Mononuclear cell (primary cell): Measurements from ENCODE around the gene C5. TPM values are rescaled to one million over a fixed set of nuclear protein-coding genes. Genes with fewer than 3 reads are reported as not detected.

Source experiments
- H3K27me3 ChIP-seq: 2 replicates; pipeline ENCODE4 v1.6.0; 2011; ENCODE audit warnings: low read length, control low read depth; ENCODE audit not compliant: insufficient read depth
- H3K4me1 ChIP-seq: 2 replicates; pipeline ENCODE4 v1.5.1; 2011; ENCODE audit warnings: mild to moderate bottlenecking, low read length, control low read depth; ENCODE audit not compliant: insufficient read depth
- H3K4me3 ChIP-seq: 2 replicates; pipeline ENCODE4 v1.5.1; 2011; ENCODE audit warnings: mild to moderate bottlenecking, low read length, moderate library complexity
- H3K9me3 ChIP-seq: 2 replicates; pipeline ENCODE4 v1.5.1; 2011; ENCODE audit warnings: low read depth, mild to moderate bottlenecking, control low read depth, low read length
- total RNA-seq: library from RNA; depleted of rRNA; stranded (reverse); fragments of >200 nt; gene quantifications from one replicate; pipeline ENCODE4 v1.2.3, GENCODE V29; 2012

C5 gene
- total RNA-seq, 1 donor, result 1.8 TPM

DNA sequence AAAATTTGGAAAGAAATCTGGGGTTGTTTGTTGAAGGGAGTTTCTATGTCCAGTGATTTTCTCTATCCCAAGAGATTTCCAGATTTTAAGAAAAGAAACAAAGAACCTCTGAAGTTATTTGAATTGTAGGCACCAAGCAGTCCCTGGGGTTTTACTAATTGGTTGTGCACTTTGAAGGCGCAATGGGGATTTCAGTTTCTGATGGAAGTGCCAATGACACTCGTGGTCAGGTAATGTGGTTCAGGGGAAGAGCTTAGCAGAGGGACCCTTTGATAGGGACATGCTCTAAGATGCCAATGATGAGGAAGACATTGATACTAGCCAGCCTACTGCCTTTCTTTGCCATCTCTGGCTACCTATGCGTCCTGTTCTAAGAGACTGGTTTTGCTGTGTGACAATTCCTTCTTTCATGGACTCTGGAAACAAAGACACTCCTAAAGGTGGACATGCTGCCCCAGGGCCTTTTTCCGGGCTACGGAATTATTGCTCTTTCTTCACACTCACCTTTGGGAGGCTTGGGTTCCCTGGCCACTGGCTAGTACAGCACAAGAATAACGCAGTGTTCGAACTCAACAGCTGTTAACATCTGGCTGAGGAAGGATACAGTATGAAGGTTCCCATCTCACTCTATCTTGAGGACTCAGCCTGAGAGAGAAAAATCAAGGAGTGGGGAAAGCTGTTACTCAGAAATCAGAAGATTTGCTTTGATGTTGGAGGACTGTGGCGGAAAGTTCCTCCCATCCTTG, 116.6 kb downstream of the C5 start:
- Histone ChIP-seq H3K27me3 (no peaks in the 10 kb centered on the region), H3K4me3 (no peak overlapping the region), H3K4me1 (peaks cover 82% of the 10 kb centered on the region), H3K9me3 (no peaks in the 10 kb centered on the region)

DNA sequence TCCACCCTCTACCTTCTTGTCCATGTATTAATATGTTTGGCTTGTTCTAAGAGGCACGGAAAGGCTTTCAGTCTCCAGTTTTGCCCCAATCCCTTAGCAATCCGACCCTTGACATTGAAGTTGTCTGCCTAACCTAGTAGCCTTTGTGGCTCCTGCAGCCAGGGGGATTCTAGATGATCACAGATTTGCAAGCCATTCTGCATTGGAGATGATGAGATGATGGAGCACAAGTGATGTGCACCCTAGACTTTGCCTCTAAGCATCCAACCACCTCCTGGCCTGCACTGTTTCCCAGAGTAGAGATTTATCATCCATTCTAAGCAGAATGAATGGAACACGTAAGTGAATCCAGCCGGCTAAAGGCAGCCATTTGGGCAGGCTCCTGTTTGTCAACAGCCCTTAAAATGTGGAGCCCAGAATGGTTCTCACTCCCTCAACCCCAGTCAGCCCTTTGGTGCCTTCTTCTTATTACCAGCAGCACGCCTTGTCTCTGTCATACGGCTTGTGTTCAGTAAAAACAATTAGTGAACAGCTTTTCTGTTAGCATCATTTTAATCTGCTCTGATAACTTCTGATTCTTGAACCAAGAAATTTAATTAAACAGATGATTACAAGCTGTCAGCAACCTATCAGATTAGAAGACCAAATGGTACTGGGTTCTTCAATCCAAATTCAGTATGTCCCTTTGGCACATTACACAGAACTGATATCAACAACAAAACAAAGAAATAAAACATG, 117.8 kb downstream of the C5 start:
- H3K9me3 ChIP-seq, result no peaks in the 10 kb centered on the region
- no peak overlapping the region for H3K4me3 ChIP-seq
- H3K4me1 ChIP-seq, result peaks cover 92% of the 10 kb centered on the region
- no peaks in the 10 kb centered on the region for H3K27me3 ChIP-seq

DNA sequence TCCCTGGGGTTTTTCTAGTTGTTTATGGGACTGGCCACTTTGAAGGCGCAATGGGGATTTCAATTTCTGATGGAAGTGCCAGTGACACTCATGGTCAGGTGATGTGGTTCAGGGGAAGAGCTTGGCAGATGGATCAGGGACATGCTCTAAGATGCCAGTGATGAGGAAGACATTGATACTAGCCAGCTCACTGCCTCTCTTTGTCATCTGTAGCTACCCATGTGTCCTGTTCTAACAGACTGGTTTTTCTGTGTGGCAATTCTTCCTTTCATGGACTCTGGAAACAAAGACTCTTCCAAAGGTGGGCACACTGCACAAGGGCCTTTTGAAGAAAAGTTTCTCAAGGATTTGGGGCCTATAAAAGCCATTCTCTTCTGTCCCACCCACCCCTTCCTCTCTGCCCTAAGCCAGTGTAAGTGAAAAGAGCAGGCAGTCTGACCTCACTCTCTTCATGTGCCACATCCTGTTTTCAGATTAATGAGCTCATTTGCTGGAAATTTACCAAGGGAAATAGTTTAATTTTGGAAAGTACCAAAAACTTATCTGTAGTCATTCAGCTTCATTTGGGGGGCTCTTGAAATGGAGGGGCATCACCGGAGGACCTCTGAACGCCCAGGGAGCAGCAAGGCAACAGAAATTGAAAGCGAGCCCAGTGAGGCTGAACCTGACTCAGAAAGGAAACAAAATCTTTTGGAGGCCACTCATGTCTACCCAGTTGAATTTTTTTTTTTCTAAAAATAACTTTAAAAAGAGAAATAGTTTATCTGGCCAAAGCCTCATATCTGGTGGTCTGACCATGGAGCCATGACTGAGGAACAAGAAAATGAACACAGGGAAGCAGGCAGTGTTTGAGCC, 118.6 kb downstream of the C5 start:
- no peak overlapping the region for H3K4me3 ChIP-seq
- no peaks in the 10 kb centered on the region for H3K9me3 ChIP-seq
- no peaks in the 10 kb centered on the region for H3K27me3 ChIP-seq
- H3K4me1 ChIP-seq, result peaks cover 92% of the 10 kb centered on the region

DNA sequence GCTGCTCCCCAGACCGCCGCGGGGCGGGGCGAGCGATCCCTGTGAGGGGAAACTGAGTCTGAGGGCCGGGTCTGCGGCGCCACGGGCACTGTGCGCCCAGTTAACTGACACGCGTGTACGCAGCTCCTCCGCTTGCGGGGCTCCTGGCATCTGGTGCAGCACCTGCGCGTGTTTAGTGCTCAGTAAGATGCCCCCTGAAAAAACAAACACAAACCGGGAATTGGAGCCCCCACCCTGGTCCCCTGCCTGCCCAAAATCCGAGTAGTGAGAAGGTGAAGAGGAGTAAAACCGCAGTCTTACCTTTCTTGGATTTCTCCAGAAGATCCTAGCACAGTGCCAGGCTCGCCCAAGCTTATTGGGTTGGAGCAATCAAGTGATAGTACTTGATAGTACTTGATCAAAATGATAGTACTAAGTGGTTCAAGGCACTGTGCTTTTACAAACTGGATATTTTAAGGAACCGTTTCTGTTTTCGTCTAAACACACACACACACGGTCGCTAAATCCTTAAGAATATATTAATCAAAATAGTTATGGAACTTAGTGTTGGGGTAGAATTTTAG, 120.8 kb downstream of the C5 start:
- H3K4me3 ChIP-seq, result peak overlapping the region; percentile 60

DNA sequence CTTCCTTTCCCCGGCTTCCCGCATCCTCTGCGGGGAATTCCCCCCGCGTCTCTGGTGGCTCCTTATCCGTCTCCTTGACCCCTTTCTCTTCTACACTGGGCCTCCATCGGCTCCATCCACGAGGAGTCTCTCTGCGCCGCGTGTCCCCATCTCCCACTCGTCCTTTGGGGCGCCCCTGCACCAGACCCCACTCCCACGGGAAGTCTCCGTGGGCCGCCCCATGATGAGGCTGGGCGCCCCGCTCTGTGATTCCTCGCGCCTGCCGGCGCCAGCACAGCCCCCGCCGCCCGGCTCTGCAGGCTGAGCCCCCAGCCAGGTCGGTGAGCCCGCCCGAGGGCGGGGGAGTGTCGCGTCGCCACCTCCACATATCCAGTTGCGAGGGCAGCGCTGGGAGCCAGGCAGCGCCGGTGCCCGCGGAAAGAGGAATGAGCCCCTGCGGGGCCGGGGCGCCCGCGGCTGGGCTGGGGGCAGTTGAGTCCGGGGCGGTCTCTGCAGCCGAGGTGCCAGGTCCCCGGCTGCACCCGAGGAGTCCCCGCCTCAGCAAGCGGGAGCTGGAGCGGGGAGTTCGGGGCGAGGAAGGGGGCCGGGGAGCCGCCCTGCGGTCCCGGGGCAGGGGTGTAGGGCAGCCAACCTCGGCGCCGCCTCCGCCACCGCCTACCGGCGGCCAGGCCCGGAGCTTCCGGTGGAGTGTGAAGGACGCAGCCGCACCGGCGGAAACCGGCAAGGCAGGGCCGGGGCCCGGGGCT, 121.4 kb downstream of the C5 start:
- Histone ChIP-seq H3K4me3 (peak overlapping the region; percentile 60), H3K9me3 (no peaks in the 10 kb centered on the region), H3K4me1 (peaks cover 87% of the 10 kb centered on the region), H3K27me3 (no peaks in the 10 kb centered on the region)

More for the DNA sequence above, 120.8 kb downstream of the C5 start:
- Histone ChIP-seq H3K4me1 (peaks cover 88% of the 10 kb centered on the region), H3K27me3 (no peaks in the 10 kb centered on the region), H3K9me3 (no peaks in the 10 kb centered on the region)

DNA sequence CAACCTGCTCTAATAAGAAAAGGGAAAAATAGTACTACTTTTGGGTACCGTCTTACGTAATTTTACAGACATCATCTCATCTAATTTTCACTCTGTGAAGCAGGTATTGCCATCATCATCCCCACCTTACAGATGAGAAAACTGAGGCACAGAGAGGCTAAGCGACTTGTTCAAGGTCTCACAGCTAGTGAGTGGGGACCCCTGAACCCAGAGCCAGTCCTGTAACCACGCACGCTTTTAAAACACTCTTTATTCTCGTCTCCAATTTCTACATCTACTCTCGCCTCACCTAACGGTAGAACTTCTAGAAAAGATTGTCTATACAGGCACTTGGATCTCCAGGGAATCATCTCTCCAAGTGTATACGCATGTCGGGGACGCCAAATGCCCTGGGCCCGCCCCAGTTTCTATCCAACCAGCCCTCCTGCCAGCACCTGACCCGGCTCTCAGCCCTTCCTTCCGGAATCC, 122.0 kb downstream of the C5 start:
- peaks cover 87% of the 10 kb centered on the region for H3K4me1 ChIP-seq
- no peaks in the 10 kb centered on the region for H3K27me3 ChIP-seq
- H3K4me3 ChIP-seq, result peak overlapping the region; percentile 60
- H3K9me3 ChIP-seq, result no peaks in the 10 kb centered on the region

DNA sequence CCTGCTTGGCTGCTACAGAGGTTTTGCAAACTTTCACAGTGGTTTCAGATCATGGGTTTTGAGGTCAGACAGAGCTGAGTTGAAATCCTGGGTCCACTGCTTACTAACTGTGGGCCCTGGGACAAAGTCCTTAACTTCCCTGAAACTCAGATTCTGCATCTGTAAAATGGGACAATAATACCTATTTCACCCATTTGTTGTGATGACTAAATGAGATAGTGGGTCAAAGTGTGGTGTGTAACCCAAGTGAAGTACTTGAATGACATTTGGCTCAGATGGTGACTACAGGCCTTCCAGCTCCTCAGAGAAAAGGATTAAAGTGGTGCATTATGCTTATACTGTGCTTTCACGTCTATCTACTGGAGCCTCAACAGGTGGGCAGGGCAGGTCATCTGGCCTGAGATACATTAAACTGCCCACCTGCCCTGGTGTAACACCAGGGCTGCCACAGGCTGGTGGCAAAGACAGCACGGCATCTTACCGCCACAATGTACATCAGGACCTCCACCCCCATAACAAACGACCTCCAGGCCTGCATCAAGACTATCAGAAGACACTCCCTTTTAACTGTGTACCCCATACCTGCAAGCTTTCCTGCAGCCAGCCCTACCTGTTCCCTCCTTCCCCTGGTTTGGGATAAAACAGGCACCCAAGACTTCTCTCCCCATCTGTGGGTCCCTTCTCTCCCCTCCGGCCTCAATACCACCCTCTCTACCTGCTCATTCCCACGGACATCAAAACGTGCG, 122.6 kb downstream of the C5 start:
- no peaks in the 10 kb centered on the region for H3K9me3 ChIP-seq
- H3K4me3 ChIP-seq, result peak overlapping the region; percentile 60
- peaks cover 91% of the 10 kb centered on the region for H3K4me1 ChIP-seq
- no peaks in the 10 kb centered on the region for H3K27me3 ChIP-seq

DNA sequence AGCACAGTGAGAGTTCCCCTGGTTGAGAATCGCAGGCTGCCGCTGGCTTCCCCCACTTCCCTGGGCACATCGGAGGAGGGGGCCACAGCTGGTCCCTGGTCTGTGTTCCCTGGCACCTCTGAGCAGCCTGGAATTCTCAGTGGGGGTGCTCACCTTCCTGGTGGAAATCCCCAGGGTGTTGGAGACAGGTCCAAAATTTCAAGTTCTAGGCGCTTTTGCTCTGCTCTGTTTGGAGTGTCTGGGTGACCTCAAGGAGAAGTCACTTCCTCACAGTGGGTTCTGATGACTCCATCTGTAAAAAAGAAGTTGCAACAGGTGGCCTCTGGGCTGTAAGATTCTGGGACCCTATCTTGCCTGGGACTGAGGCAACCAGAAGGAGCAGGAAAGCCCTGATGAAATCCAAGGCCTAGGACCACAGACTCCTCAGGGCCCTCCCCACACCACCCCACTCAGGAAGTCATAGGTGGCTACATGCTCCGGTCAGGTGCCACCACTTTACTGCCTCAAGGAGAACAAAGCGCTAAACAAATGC, 123.6 kb downstream of the C5 start, which contains the start of gene TRAF1:
Gene TRAF1 (minus strand): TSS at position 400 of the 532 bp plus-strand sequence. CDS start 721 bp downstream, outside the sequence.
- Histone ChIP-seq H3K4me3 (peak within 1 kb of the TSS; percentile 60), H3K9me3 (no peaks in the 10 kb centered on the region)

DNA sequence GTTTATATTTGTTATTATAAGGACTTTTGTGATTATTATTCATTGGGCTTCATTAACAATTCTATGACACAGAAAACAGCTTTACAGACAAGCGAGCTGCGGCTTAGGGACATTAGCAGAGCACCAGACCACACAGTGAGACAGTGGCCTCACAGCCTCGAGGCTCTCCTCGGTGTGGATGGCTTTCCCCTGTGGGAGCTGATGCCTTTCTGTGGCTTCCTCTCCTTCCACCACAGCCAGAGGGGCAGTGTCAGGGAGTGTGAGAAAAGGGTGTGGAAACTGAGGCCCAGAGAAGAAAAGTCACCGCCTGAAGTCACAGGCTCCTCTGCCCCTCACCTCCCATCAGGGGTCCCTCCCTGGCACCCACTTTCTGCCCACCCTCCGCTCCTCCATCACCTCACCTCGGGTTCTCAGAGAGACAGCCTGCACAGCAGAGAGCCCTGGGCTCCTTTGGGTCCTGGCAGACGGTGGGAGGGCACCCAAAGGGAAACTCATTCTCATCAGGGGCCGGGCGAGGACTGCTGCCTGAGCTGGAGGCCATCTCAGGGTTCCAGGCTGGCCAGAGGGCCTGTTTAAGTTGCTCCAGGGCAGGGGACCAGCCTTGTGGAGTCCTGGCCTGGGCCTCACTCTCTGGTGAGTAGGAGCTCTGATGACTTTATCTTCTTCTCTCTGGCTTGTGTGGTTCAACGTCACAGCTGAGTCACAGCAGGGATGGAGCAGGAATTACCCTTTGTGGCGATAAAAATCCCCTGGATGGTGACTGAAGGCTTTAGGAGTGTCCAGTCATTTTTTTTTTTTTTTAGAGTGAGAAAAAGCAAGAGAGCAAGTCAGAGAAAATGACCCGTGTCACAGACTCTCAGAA, 124.3 kb downstream of the C5 start:
- H3K27me3 ChIP-seq, result no peaks in the 10 kb centered on the region
- peak overlapping the region; percentile 35 for H3K4me3 ChIP-seq
- H3K4me1 ChIP-seq, result peaks cover 88% of the 10 kb centered on the region
- no peaks in the 10 kb centered on the region for H3K9me3 ChIP-seq

More for the DNA sequence above, 123.6 kb downstream of the C5 start, which contains the start of gene TRAF1:
- H3K27me3 ChIP-seq, result no peaks in the 10 kb centered on the region
- H3K4me1 ChIP-seq, result peaks cover 88% of the 10 kb centered on the region

DNA sequence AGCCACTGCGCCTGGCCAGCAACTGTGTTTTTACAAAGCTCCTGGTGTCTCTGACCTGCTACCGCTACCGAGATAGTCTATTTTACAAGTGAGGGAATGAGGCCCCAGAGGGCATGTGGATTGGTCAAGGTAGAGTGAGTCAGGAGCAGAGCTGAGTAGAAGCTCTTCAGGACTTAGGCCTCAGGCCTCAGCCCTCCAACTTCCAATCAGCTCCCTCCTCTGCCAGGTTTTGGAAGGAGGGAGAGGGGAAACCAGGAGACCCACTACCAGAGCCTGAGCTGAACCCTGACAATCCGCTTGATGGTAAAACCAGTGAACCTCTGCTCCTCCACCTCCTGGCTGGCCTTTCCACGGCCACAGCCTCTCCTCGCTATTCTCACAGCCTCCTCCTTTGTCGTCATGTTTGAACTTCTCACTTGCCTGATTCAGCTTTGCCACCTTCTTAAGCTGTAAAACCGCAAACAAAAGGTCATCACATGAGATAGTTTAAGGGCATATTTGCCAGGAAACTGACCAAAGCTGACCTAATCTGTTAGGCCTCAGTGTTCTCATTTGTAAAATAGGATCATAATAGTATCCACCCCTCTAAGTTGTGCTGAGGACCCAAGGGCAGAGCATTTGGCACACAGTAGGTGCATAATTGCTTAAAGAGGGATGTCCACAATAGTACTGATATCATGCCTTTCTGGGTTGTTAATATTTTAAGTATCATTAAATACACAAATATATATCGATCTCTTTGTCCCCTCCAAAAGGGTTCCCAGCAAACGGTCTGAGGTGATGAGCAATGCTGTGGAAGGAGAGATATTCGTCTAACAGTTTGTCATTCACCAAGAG, 125.2 kb downstream of the C5 start:
- H3K9me3 ChIP-seq, result no peaks in the 10 kb centered on the region
- H3K4me3 ChIP-seq, result peak overlapping the region; percentile 35
- H3K4me1 ChIP-seq, result peaks cover 88% of the 10 kb centered on the region
- no peaks in the 10 kb centered on the region for H3K27me3 ChIP-seq

DNA sequence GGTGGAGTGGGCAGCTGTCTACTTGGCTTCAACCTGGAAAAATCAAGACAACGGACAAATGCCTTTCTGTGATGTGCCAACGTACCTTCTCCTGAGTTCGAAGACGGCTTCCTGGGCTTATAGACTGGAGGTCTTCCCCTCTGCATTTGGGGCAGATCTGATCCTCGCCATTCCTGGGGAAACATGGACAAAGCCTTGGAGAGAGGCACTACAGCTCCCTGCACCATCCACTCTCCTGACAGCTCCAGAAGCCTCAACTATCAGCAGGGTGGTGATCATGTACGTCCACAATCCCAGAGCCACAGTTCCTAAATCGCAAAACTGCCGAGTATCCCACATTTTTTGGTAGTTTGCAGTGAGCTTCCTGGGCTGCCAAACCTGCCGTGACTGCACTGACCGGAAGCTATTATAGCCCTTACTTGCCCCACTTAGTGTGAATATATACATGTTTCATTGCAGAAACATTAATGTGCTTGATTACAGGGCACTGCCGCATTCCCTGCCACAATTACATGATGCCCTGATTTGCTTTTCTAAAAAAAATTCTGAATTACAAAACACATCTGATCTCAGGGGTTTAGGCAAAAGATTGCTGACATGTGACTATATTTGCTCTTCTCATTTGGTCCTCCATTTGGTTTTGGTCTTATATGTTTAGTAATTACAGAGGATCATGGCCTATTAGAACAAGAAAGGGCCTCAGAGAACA, 126.3 kb downstream of the C5 start:
- no peaks in the 10 kb centered on the region for H3K27me3 ChIP-seq
- H3K9me3 ChIP-seq, result no peaks in the 10 kb centered on the region
- H3K4me3 ChIP-seq, result peak overlapping the region; percentile 5
- H3K4me1 ChIP-seq, result peaks cover 90% of the 10 kb centered on the region
